ENCODE results near the gene PSMG2.
"Not testable (repeated sequence)": the region's sequence is repeated elsewhere in the genome, so short reads cannot be mapped to it uniquely, and the experiment has no call there.

The PSMG2 gene

GRCh38 chr18:12722731-12723130 lies 19.9 kb downstream of the PSMG2 start:
- DNase-seq (ENCODE audit: low spot score), result no peak

- DNase-seq (ENCODE audit: low spot score), result no peak
These were observed 23.5 kb downstream of the PSMG2 start for GRCh38 chr18:12726331-12726730.

GRCh38 chr18:12726774-12727550 lies 24.1 kb downstream of the PSMG2 start:
- DNase-seq (ENCODE audit: low spot score), result peak; percentile 77

GRCh38 chr18:12737243-12737902 lies 34.5 kb downstream of the PSMG2 start:
- no peak for DNase-seq (ENCODE audit: low spot score)

- DNase-seq (ENCODE audit: low spot score), result no peak
These were observed 38.5 kb downstream of the PSMG2 start for GRCh38 chr18:12741351-12741750.

GRCh38 chr18:12742453-12742852 lies 39.6 kb downstream of the PSMG2 start:
- no peak for DNase-seq (ENCODE audit: low spot score)

GRCh38 chr18:12744103-12744502 lies 41.3 kb downstream of the PSMG2 start:
- peak; percentile 47 for DNase-seq (ENCODE audit: low spot score)

- DNase-seq (ENCODE audit: low spot score), result no peak
These were observed 42.4 kb downstream of the PSMG2 start for GRCh38 chr18:12745095-12745795.

GRCh38 chr18:12747530-12748315 lies 44.9 kb downstream of the PSMG2 start:
- DNase-seq (ENCODE audit: low spot score), result no peak

GRCh38 chr18:12748671-12749070 lies 45.8 kb downstream of the PSMG2 start:
- no peak for DNase-seq (ENCODE audit: low spot score)

GRCh38 chr18:12749121-12749520 lies 46.3 kb downstream of the PSMG2 start:
- DNase-seq (ENCODE audit: low spot score), result no peak

GRCh38 chr18:12750076-12750714 lies 47.4 kb downstream of the PSMG2 start:
- DNase-seq (ENCODE audit: low spot score), result peak; percentile 58

GRCh38 chr18:12750715-12751502 lies 48.1 kb downstream of the PSMG2 start:
- DNase-seq (ENCODE audit: low spot score), result no peak

GRCh38 chr18:12751503-12751884 lies 48.7 kb downstream of the PSMG2 start:
- DNase-seq (ENCODE audit: low spot score), result no peak

- no peak for DNase-seq (ENCODE audit: low spot score)
These were observed 49.0 kb downstream of the PSMG2 start for GRCh38 chr18:12751891-12752290.

- no peak for DNase-seq (ENCODE audit: low spot score)
These were observed 51.7 kb downstream of the PSMG2 start for GRCh38 chr18:12754511-12754910.

GRCh38 chr18:12755606-12756005 lies 52.8 kb downstream of the PSMG2 start:
- DNase-seq (ENCODE audit: low spot score), result not testable (repeated sequence)

GRCh38 chr18:12756619-12757239 lies 53.9 kb downstream of the PSMG2 start:
- not testable (repeated sequence) for DNase-seq (ENCODE audit: low spot score)

GRCh38 chr18:12758566-12758965 lies 55.7 kb downstream of the PSMG2 start:
- DNase-seq (ENCODE audit: low spot score), result not testable (repeated sequence)

- DNase-seq (ENCODE audit: low spot score), result no peak
These were observed 62.3 kb downstream of the PSMG2 start for GRCh38 chr18:12765126-12765525.
